ENCODE measurements around the gene PTPRM. TPM values are rescaled to one million over a fixed set of nuclear protein-coding genes. Genes with fewer than 3 reads are reported as not detected.

The PTPRM gene
- total RNA-seq, 4 donors from 2014 or later: 81.5 to 98.9 (median 86.8) TPM

GRCh38 chr18:7918701-7919100 lies 351.6 kb downstream of the PTPRM start:
- Histone ChIP-seq H3K36me3 (no peaks in the 10 kb centered on the region), H3K9me3 (peaks cover 0 to 14% (median 0%) of the 10 kb centered on the region in 3 donors), H3K4me1 (peaks cover 6 to 43% (median 9%) of the 10 kb centered on the region in 3 donors), H3K27me3 (no peaks in the 10 kb centered on the region), H3K4me3 (no peak overlapping the region), H3K27ac (no peak overlapping the region)
- 80 to 92% methylated on average over 2 of the region's 2 CpGs for WGBS, 2 donors (ENCODE audit: low coverage in 1 of 2)
- no peak for ATAC-seq
- TF ChIP-seq EP300 (IDR thresholded peaks at IDR 0.05) (no peak), POLR2AphosphoS5 (IDR thresholded peaks at IDR 0.05) (no peak), POLR2A (IDR thresholded peaks at IDR 0.05) (no peak)
- TF ChIP-seq, protein P1, sequence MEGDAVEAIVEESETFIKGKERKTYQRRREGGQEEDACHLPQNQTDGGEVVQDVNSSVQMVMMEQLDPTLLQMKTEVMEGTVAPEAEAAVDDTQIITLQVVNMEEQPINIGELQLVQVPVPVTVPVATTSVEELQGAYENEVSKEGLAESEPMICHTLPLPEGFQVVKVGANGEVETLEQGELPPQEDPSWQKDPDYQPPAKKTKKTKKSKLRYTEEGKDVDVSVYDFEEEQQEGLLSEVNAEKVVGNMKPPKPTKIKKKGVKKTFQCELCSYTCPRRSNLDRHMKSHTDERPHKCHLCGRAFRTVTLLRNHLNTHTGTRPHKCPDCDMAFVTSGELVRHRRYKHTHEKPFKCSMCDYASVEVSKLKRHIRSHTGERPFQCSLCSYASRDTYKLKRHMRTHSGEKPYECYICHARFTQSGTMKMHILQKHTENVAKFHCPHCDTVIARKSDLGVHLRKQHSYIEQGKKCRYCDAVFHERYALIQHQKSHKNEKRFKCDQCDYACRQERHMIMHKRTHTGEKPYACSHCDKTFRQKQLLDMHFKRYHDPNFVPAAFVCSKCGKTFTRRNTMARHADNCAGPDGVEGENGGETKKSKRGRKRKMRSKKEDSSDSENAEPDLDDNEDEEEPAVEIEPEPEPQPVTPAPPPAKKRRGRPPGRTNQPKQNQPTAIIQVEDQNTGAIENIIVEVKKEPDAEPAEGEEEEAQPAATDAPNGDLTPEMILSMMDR (IDR thresholded peaks at IDR 0.05): no peak

GRCh38 chr18:7919565-7919964 lies 352.4 kb downstream of the PTPRM start:
- Histone ChIP-seq H3K4me3 (no peak overlapping the region), H3K27me3 (no peaks in the 10 kb centered on the region), H3K4me1 (peaks cover 6 to 45% (median 9%) of the 10 kb centered on the region in 3 donors), H3K27ac (no peak overlapping the region), H3K36me3 (no peaks in the 10 kb centered on the region), H3K9me3 (peaks cover 0 to 14% (median 0%) of the 10 kb centered on the region in 3 donors)
- TF ChIP-seq POLR2AphosphoS5 (IDR thresholded peaks at IDR 0.05) (no peak), EP300 (IDR thresholded peaks at IDR 0.05) (no peak), POLR2A (IDR thresholded peaks at IDR 0.05) (no peak)
- TF ChIP-seq, protein P1 (IDR thresholded peaks at IDR 0.05): no peak
- WGBS, 2 donors (ENCODE audit: low coverage in 1 of 2): 91 to 100% methylated on average over 2 of the region's 2 CpGs
- no peak for ATAC-seq

DNA sequence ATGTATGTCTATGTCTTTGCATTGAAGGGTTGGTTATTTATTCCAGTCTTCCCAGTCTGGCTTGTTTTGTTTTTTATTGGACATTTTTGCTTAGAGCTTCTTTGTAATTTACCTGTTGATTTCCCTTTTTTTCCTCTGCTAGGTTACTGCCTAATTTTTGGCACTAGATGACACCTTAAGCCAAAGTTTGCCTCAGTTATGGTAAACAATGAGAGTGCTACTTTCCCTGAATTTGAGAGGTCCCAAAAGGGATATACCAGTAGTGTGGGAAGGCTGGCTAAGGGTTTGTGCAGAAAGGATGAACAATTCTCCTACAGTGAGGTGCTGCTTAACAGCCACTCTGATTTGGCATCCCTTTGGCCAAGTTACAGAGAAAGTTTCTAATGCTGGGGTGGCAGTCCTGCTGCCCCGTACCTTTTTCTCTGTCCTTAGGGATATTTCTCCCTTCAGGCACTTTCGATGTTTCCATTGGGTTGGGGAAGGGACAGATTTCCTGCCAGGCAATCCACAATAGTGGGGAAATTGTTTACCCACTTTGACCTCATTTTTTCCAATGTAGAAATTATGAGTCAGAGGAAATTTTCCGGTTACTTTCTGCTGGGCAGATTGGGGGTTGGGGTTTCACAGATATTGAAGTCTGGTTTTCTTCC lies 354.9 kb downstream of the PTPRM start:
- no peaks in the 10 kb centered on the region for H3K36me3 ChIP-seq
- no peak for ATAC-seq
- no peak for TF ChIP-seq EP300 (IDR thresholded peaks at IDR 0.05)
- TF ChIP-seq POLR2A (IDR thresholded peaks at IDR 0.05): no peak
- TF ChIP-seq POLR2AphosphoS5 (IDR thresholded peaks at IDR 0.05): peak; percentile 62
- H3K27me3 ChIP-seq: no peaks in the 10 kb centered on the region
- H3K27ac ChIP-seq: peak overlapping the region in 3 of 4 donors; percentile 17 to 50 (median 28)
- no peak overlapping the region for H3K4me3 ChIP-seq
- 40% methylated on average over 3 of the region's 3 CpGs; no CpG with 5 or more reads in 1 of the 2 donors for WGBS, 2 donors (ENCODE audit: low coverage in 1 of 2)
- H3K4me1 ChIP-seq: peaks cover 0 to 46% (median 6%) of the 10 kb centered on the region in 3 donors
- H3K9me3 ChIP-seq: peaks cover 0 to 14% (median 0%) of the 10 kb centered on the region in 3 donors

GRCh38 chr18:7923105-7923504 lies 356.0 kb downstream of the PTPRM start:
- H3K4me3 ChIP-seq: no peak overlapping the region

GRCh38 chr18:7924616-7925015 lies 357.5 kb downstream of the PTPRM start:
- no peaks in the 10 kb centered on the region for H3K27me3 ChIP-seq

More at GRCh38 chr18:7923105-7923504, 356.0 kb downstream of the PTPRM start:
- no peaks in the 10 kb centered on the region for H3K27me3 ChIP-seq
- peak overlapping the region in 2 of 4 donors; percentile 9 to 17 for H3K27ac ChIP-seq
- ATAC-seq: no peak
- no peaks in the 10 kb centered on the region for H3K36me3 ChIP-seq
- WGBS, 2 donors (ENCODE audit: low coverage in 1 of 2): 86 to 87% methylated on average over 1 to 3 of the region's 4 CpGs
- H3K4me1 ChIP-seq: peaks cover 0 to 50% (median 6%) of the 10 kb centered on the region in 3 donors
- TF ChIP-seq EP300 (IDR thresholded peaks at IDR 0.05) (no peak), POLR2AphosphoS5 (IDR thresholded peaks at IDR 0.05) (no peak), POLR2A (IDR thresholded peaks at IDR 0.05) (no peak)
- TF ChIP-seq, protein P1 (IDR thresholded peaks at IDR 0.05): no peak
- peaks cover 0 to 14% (median 0%) of the 10 kb centered on the region in 3 donors for H3K9me3 ChIP-seq

More at GRCh38 chr18:7924616-7925015, 357.5 kb downstream of the PTPRM start:
- Histone ChIP-seq H3K4me3 (no peak overlapping the region), H3K9me3 (peaks cover 0 to 14% (median 0%) of the 10 kb centered on the region in 3 donors), H3K36me3 (no peaks in the 10 kb centered on the region), H3K4me1 (peaks cover 0 to 50% (median 6%) of the 10 kb centered on the region in 3 donors), H3K27ac (no peak overlapping the region)
- TF ChIP-seq, protein P1 (IDR thresholded peaks at IDR 0.05): no peak
- TF ChIP-seq POLR2AphosphoS5 (IDR thresholded peaks at IDR 0.05) (no peak), POLR2A (IDR thresholded peaks at IDR 0.05) (no peak)
- ATAC-seq: no peak
- 86 to 94% methylated on average over 3 to 5 of the region's 5 CpGs for WGBS, 2 donors (ENCODE audit: low coverage in 1 of 2)

All from gastroesophageal sphincter (tissue), 4 donors.